Tibial artery (tissue), 4 donors: ENCODE results near the gene IRF7.
A peak's percentile ranks its signal among the peaks of the same experiment; 100 is the strongest.

Source experiments
- DNase-seq, 2 donors: peaks; one replicate each; pipeline ENCODE4 v3.0.0-alpha.2; 2019
- H3K27ac ChIP-seq, 2 donors: fragments of 200-600 bp; sonication (generic) in 1 of 2; 1 replicate in 1 of 2; 2 replicates in 1 of 2; pipeline ENCODE4 v1.5.1; 2018 to 2019; ENCODE audit warnings: mild to moderate bottlenecking in 1 of 2
- H3K27me3 ChIP-seq, 2 donors: fragments of 200-600 bp; sonication (generic) in 1 of 2; one replicate each; pipeline versions ENCODE4 v1.5.1 to v1.6.0; 2016 to 2019
- H3K36me3 ChIP-seq, 3 donors: fragments of 200-600 bp; sonication (generic) in 2 of 3; one replicate each; pipeline ENCODE4 v1.5.1; 2016 to 2019; ENCODE audit warnings: mild to moderate bottlenecking in 2 of 3
- H3K4me1 ChIP-seq, 4 donors: fragments of 200-600 bp; sonication (generic) in 2 of 4; 1 replicate in 3 of 4; 2 replicates in 1 of 4; pipeline ENCODE4 v1.5.1; 2016 to 2019
- H3K4me3 ChIP-seq, 2 donors: fragments of 200-600 bp; sonication (generic) in 1 of 2; 1 replicate in 1 of 2; 2 replicates in 1 of 2; pipeline ENCODE4 v1.5.1; 2018 to 2019; ENCODE audit warnings: mild to moderate bottlenecking in 2 of 2
- H3K9me3 ChIP-seq, 3 donors: fragments of 200-600 bp; sonication (generic) in 1 of 3; one replicate each; pipeline ENCODE4 v1.5.1; 2016 to 2019
- intact Hi-C: fragments of 100-400 bp; cut with DNase I; formaldehyde crosslinking; loops from one replicate; pipeline ENCODE4 v1.15.0; 2023; ENCODE audit warnings: low total_unique reads
- TF ChIP-seq, protein P1 (sequence below), 2 experiments: fragments of 200-600 bp in 1 of 2; fragments of 450-650 bp in 1 of 2; IDR thresholded peaks; one replicate each; pipeline ENCODE4 v1.5.1; 2017 to 2019; ENCODE audit warnings: antibody characterized with exemption in 2 of 2, mild to moderate bottlenecking in 1 of 2, moderate library complexity in 1 of 2

The IRF7 gene

DNA sequence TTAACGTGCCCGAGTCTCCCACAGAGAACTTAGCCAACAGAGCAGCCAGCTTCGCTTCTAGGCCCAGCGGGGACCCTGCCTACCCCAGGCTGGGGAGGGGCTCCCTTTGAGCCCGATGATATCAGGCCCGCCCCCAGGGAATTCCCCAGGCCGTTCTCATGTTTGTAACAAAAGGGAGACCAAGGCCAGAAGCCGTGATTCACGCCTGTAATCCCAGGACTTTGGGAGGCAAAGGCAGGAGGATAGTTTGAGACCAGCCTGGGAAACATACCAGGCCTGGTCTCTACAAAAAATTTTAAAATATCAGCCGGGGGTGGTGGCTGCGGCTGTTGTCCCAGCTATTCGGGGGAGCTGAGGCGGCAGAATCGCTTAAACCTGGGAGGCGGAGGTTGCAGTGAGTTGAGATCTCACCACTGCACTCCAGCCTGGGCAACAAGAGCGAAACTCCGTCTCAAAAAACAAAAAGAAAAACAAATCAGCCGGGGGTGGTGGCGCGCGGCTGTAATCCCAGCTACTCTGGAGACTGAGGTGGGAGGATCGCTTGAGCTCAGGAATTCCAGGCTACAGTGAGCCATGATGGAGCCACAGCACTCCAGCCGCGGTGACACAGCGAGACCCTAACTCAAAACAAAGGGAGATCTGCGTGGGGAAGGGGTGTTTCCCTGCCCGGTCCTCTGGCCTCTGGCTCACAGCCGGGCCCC is 23.0 kb upstream of the IRF7 start:
- Histone ChIP-seq H3K27ac (no peak overlapping the region), H3K27me3 (peaks cover 0 to 25% of the 10 kb centered on the region in 2 donors), H3K4me1 (peaks cover 0 to 30% (median 16%) of the 10 kb centered on the region in 4 donors), H3K4me3 (no peak overlapping the region), H3K9me3 (no peaks in the 10 kb centered on the region), H3K36me3 (peaks cover 4 to 35% (median 11%) of the 10 kb centered on the region in 3 donors)
- TF ChIP-seq, protein P1, sequence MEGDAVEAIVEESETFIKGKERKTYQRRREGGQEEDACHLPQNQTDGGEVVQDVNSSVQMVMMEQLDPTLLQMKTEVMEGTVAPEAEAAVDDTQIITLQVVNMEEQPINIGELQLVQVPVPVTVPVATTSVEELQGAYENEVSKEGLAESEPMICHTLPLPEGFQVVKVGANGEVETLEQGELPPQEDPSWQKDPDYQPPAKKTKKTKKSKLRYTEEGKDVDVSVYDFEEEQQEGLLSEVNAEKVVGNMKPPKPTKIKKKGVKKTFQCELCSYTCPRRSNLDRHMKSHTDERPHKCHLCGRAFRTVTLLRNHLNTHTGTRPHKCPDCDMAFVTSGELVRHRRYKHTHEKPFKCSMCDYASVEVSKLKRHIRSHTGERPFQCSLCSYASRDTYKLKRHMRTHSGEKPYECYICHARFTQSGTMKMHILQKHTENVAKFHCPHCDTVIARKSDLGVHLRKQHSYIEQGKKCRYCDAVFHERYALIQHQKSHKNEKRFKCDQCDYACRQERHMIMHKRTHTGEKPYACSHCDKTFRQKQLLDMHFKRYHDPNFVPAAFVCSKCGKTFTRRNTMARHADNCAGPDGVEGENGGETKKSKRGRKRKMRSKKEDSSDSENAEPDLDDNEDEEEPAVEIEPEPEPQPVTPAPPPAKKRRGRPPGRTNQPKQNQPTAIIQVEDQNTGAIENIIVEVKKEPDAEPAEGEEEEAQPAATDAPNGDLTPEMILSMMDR (IDR thresholded peaks at IDR 0.05), result no peak
- intact Hi-C loops, result no loop called here
- no peak for DNase-seq

- intact Hi-C loops, result no loop called here
- H3K9me3 ChIP-seq, result no peaks in the 10 kb centered on the region
- H3K36me3 ChIP-seq, result peaks cover 0 to 25% (median 5%) of the 10 kb centered on the region in 3 donors
- peaks cover 0 to 25% of the 10 kb centered on the region in 2 donors for H3K27me3 ChIP-seq
- TF ChIP-seq, protein P1 (IDR thresholded peaks at IDR 0.05), result no peak
- peaks cover 0 to 30% (median 16%) of the 10 kb centered on the region in 4 donors for H3K4me1 ChIP-seq
- DNase-seq, result no peak
- H3K4me3 ChIP-seq, result peak overlapping the region in 1 of 2 donors; percentile 46
- H3K27ac ChIP-seq, result no peak overlapping the region
Measured at GRCh38 chr11:637593-638521, 22.1 kb upstream of the IRF7 start.

DNA sequence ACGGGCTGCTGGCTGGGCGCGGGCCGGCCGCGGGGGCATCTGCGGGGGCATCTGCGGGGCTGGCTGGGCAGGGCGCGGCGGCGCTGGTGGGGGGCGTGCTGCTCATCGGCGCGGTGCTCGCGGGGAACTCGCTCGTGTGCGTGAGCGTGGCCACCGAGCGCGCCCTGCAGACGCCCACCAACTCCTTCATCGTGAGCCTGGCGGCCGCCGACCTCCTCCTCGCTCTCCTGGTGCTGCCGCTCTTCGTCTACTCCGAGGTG is 21.5 kb upstream of the IRF7 start:
- Histone ChIP-seq H3K4me3 (peak overlapping the region; percentile 24 to 46), H3K27ac (no peak overlapping the region), H3K27me3 (peaks cover 0 to 25% of the 10 kb centered on the region in 2 donors), H3K9me3 (no peaks in the 10 kb centered on the region), H3K36me3 (peaks cover 0 to 19% (median 2%) of the 10 kb centered on the region in 3 donors), H3K4me1 (peaks cover 0 to 30% (median 16%) of the 10 kb centered on the region in 4 donors)
- no peak for DNase-seq
- TF ChIP-seq, protein P1 (IDR thresholded peaks at IDR 0.05), result no peak
- intact Hi-C loops, result no loop called here

- peaks cover 0 to 25% of the 10 kb centered on the region in 2 donors for H3K27me3 ChIP-seq
- H3K4me1 ChIP-seq, result peaks cover 0 to 30% (median 16%) of the 10 kb centered on the region in 4 donors
- H3K27ac ChIP-seq, result no peak within 1 kb of the TSS
- intact Hi-C loops, result no loop called here
- no peaks in the 10 kb centered on the region for H3K9me3 ChIP-seq
- peaks cover 0 to 14% (median 0%) of the 10 kb centered on the region in 3 donors for H3K36me3 ChIP-seq
- H3K4me3 ChIP-seq, result peak within 1 kb of the TSS; percentile 24 to 46
- no peak for DNase-seq
- TF ChIP-seq, protein P1 (IDR thresholded peaks at IDR 0.05), result no peak
Measured at GRCh38 chr11:636511-637332, 21.0 kb upstream of the IRF7 start, which contains the start of gene DRD4. Gene DRD4, plus strand, starts transcription at chr11:637269. Its CDS starts 36 bp downstream, at chr11:637305.

DNA sequence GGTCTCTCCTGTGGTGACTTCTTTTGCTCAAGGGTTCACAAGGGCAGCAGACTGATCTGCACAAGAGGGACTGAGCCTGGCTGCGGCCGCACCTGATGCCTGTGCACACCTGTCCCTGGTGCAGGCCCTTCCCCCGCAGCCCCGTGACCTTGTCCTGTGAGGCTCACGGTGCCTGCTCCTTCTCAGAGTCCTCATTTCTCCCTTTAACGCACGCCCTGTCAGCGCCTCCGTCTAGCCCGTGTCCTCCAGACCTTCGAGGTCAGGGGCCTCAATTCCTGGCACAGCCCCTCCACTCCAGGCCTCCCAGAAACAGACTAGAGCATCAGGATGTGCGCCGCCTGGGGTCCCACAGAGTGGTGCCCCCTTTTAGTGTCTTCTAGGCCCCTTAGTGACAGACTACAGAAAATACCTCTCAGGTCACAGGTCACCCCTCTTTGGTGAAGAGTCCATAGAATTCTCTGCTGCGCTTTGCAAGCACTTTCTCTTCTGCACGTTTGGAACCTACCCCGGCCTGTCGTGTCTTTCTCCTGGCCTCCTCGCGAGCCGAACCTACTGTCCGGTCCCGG is 20.3 kb upstream of the IRF7 start:
- Histone ChIP-seq H3K27me3 (peaks cover 0 to 25% of the 10 kb centered on the region in 2 donors), H3K36me3 (peaks cover 0 to 8% (median 0%) of the 10 kb centered on the region in 3 donors), H3K4me3 (no peak overlapping the region), H3K9me3 (no peaks in the 10 kb centered on the region), H3K27ac (no peak overlapping the region), H3K4me1 (peaks cover 0 to 30% (median 16%) of the 10 kb centered on the region in 4 donors)
- DNase-seq, result no peak
- TF ChIP-seq, protein P1 (IDR thresholded peaks at IDR 0.05), result no peak
- intact Hi-C loops, result no loop called here
